Posterior vena cava (tissue), 2 donors: ENCODE results near the gene NXPE3. TPM values are rescaled to one million over a fixed set of nuclear protein-coding genes. Genes with fewer than 3 reads are reported as not detected.

Experiments used
- DNase-seq: peaks from one replicate; pipeline ENCODE4 v3.0.0-alpha.2; 2020; ENCODE audit warnings: low spot score
- intact Hi-C, 2 donors: fragments of 100-400 bp; cut with DNase I; formaldehyde crosslinking; loops; one replicate each; pipeline versions ENCODE4 v1.14.1 to v1.14.2; 2022 to 2023
- total RNA-seq, 2 donors: library from RNA; stranded (reverse); fragmentation: NEBNext Ultra II Directional; extraction: Animal tissue kit (Norgen Biotek cat#: 25700); gene quantifications; one replicate each; pipeline ENCODE4 v1.2.1, GENCODE V29; 2021
- donor health status: DM: yes; HTN: yes; CAD: no.
- donor health status: DM: yes; HTN: yes; CAD: no.

Gene NXPE3
- total RNA-seq, 2 donors from 2014 or later: 21.0 to 21.1 TPM

DNA sequence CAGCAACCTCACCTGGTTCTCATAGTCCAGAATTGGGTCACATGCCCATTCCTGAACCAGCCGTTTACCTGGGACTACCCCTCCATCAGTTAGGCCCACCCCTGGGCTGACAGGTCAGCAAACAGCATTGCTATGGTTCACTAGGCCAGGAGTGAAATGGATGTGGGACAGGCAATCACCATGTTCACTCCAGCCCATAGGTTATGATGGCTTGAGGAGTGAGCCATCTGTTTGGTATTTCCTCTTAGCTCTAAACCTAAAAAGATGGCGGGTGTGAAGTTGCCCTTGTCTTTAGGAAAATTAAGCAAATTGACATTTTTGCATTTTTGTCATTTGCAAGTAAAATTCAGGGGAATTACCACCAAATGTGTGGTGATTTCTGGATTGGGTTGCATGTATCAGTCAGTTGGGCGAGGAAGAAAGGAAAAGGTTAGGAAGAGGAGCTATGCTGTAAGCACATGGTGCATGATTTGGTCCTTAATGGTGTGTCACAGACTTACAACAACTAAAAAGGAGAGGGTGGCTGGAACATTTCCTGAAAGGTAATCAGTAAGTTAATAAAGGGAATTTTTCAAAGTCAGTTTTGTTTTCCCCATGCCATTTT lies 17.2 kb downstream of the NXPE3 start:
- intact Hi-C loops: no loop called here
- no peak for DNase-seq

DNA sequence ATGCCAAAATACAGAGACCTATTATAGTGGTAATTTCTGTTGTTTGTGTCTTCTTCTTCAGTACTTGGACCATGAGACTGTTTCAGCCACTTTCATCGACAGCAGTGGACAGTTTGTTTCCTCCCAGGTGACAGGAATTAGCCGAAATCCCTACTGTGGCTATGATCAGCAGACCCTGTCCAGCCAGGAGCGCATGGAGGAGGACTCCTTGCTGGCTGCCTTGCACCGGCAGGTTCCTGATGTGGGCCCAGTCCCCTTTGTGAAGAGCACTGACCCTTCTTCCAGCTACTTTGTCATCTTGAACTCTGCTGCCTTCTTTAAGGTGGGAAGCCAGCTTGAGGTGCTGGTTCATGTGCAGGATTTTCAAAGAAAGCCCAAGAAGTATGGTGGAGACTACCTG lies 22.2 kb downstream of the NXPE3 start:
- intact Hi-C loops: no loop called here
- no peak for DNase-seq

DNA sequence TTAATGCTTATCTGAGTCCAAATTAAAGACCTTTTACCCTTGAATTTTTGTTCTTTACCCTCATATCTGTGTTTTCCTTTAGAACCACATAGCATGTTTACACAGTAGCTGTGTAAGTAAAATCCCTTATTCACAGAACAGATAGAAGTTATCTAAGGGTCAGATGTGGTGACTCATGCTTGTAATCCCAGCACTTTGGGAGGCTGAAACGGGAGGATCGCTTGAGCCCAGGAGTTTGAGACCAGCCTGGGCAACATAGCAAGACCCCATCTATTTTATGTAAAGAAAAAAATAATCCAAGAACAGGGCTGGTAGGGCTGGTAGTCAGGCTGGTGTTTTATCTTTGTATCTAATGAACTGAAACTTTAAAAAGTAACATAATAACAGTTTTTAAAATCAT lies 23.2 kb downstream of the NXPE3 start:
- intact Hi-C loops: no loop called here
- DNase-seq: no peak

DNA sequence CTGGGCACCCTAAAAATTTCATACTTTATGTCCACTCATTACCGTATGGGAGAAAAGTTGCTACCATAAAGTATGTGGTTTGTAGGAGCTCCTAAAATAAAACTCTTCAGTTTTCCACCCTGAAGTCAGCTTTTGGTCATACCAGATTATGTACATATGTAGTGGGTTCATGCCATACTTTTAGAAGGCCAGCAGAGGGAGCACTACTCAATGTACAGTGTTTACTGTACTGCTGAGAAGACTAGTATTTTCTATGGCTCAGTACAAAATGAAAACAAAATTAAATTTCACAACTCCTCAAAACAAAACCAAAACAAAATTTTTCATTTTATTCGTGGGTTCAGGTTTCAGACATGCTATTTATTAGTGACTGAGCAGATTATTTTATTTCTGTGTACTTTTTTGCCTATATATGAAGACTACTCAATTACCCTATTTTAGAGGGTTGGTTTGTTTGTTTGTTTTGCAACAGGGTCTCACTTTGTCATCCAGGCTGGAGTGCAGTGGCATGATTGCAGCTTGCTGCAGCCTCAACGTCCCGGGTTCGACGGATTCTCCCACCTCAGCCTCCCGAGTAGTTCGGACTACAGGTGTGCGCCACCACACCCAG lies 24.3 kb downstream of the NXPE3 start:
- intact Hi-C loops: no loop called here
- no peak for DNase-seq

DNA sequence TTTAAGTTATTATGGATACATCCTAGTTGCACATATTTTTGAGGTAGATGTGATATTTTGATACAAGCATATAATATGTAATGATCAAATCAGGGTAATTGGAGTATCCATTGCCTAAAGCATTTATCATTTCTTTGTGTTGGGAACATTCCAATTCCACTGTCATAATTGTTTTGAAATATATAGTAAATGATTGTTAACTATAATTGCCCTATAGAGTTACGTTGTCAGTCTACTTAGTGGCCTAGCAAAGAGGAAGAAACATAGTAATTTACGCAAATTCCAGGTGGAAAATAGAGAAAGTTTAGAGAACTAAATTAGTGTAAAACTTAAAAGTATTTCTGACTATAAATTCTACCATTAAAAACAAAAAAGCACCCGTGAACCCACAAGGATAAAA lies 24.9 kb downstream of the NXPE3 start:
- no peak for DNase-seq
- intact Hi-C loops: no loop called here

DNA sequence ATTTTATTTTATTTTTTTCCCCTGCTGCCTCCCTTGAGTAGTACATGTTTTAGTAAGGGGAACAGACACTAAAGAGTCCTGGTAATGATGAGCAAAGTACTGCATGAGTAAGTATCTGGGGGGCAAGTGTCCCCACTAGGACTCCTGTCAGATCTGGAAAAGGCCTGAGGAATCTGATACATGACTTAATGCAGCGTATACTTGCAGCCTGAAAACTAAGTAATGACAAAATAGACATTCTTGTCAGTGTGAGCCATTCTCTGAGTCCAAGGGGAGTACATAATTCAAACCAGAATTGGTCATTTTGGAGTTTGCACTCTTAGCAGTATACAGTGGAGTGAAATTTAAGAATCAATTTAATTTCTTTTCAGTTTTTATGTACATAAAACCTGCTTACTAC lies 27.5 kb downstream of the NXPE3 start:
- no peak for DNase-seq
- intact Hi-C loops: loop anchor here in 1 of 2 donors (5.0 kb wide), 1 partner anchor 726 kb away; no protein-coding TSS in a partner anchor

DNA sequence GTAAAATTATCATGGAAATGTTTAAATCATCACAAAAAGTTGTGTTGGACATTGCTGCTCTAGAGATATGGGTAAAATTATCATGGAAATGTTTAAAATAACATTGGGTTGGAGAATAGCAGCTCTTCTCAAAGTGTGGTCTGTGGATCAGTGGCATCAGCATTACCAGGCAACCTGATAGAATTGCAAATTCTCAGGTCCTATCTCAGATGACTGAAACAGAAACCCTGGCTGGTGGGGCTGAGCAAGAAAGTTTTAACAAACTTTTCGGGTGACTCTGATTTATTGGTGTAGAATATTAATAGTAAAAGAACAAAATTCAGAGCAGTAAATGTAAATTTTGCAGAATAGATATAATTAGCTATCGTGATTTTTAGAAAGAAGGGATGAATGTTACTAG lies 28.9 kb downstream of the NXPE3 start:
- DNase-seq: no peak
- intact Hi-C loops: loop anchor here in 1 of 2 donors (5.0 kb wide), 1 partner anchor 724 kb away; no protein-coding TSS in a partner anchor

DNA sequence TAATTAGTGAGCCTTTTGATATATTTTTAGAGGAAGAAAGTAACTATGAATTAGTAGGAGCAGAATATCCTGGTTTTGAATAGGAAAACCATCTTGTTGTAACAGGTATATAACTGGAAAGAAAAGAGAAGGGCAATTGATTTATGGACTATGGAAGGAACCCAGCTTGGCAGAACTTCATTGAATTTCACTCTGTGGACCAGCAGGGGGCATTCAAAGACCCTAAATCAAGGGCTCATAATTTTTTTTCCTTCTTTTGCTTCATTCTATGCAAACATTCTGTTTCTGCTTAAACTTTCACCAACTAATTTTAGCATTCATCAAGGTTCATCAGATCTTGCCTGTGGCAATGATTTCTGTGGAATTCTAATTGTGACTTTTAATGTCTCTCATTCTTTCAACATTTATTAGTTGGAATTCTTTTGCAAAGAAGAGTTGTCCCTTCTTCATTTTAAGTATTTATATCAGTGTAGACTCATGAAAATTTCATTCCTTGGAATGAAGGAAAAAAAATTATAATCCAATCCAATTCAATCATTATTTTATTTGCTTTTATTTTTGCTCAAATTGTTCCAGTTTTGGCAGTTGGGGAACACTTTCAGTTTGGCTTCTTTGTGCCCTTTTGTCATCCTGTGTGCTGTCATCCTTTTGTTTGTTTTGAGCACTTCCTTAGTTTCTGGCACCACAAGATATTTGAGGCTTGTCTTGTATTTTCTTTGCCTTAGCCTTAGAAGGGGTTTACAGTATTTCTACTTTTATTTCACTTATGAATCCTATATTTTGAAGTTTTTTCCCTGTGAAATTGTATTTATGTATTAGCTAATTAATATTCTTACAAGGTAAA lies 30.4 kb downstream of the NXPE3 start:
- no peak for DNase-seq
- intact Hi-C loops: loop anchor here (5.0 kb wide), 3 partner anchors 413 to 723 kb away; no protein-coding TSS in a partner anchor

DNA sequence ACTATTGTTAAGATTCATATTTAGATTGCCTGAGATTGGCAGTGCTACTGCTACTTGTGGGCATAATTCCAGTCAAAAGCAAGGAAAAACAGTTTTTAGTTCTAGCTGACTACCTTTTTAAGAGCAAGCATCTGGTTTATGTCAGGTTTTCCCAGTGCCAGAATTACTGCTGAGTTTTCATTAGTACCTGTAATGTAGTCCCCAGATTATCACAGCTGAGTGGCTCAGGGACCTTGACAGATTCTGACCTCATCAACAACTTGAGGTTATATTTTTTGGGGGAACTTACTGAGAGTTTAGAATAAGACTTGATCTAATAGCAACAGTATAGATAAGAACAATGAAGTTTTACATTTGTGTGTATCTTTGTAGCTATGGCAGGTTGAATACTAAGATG lies 31.0 kb downstream of the NXPE3 start:
- intact Hi-C loops: loop anchor here (5.0 kb wide), 2 partner anchors 412 to 417 kb away; no protein-coding TSS in a partner anchor
- DNase-seq: no peak

DNA sequence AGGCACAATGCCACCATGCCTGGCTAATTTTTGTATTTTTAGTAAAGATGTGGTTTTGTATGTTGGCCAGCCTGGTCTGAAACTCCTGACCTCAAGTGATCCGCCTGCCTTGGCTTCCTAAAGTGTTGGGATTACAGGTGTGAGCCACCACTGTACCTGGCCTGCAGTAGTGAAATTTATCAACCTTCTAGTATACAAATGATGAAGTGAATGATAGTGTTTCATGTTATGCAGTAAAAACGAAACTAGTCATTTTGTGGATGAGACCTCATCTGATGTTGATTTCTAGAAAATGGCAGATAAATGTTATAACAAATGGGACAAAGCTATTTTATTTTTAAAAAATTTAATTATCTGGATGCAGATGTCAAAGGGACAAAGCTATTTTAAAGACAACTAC lies 32.9 kb downstream of the NXPE3 start:
- DNase-seq: no peak
- intact Hi-C loops: loop anchor here (5.0 kb wide), 2 partner anchors 410 to 415 kb away; no protein-coding TSS in a partner anchor

DNA sequence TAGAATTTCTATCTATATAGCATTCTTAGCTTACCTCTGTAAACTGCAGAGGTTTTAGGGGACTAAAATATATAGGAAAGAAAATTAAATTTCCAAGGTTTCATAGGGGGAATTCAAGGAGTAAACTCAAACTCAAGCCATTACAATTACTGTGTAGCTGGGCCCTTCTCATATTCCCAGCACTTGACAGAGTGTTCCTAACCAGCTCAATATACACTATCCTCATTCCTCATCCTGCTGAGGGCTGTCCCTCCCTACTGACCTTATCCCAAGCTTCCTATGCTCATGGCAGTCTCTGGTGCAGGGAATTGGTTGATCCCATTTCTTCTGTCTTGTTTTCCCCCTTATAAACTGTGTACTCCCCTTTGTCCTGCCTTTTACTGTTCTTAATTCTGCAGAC lies 33.9 kb downstream of the NXPE3 start:
- intact Hi-C loops: loop anchor here (5.0 kb wide), 2 partner anchors 409 to 414 kb away; no protein-coding TSS in a partner anchor
- no peak for DNase-seq

DNA sequence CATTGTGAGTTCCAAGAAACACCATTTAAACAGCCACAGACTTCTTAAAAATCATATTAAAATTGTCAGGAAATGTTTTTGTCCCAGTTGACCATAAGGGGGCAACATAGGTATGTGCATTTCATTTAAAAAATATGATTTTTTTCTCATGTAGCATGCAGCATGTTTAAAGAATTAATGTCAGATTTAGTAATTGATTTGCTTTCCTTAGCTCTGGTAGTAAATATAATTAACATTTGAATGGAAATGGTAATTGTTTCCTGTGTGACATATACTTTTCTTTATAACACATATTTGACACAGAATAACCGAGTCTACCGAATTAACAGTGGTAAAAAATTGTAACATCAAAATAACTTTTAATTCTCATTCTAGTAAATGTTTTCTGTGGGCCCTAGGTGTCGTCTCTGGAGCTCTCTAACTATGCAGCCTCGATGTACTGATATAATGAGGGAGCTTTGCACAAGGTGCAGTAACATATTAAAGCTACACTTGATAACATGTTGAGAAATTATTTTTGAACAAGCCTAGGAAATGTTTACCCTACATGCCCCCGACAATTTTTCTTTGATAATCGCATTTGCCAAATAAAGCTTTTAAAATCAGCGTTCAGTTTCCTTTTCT lies 34.9 kb downstream of the NXPE3 start:
- intact Hi-C loops: loop anchor here (5.0 kb wide), 2 partner anchors 408 to 413 kb away; no protein-coding TSS in a partner anchor
- DNase-seq: no peak

DNA sequence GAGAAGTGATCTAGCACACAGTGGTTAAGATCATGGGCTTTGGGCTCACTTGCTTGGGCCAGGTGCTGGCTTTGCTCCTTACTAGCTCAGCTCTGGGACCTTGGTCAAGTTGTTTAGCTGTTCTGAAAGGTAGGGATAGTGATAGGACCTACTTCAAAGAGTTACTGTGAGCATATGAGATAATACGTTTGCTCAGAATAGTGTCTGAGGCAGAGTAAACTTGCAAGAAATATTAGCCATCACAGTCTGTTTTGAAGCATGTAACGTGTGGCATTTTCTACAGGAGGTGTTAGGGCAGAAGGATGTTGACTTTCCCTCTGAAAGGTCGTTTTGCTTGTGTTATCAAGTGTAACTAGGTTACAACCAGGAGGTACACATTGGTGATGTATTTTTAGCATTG lies 35.8 kb downstream of the NXPE3 start:
- DNase-seq: no peak
- intact Hi-C loops: loop anchor here (5.0 kb wide), 2 partner anchors 407 to 412 kb away; no protein-coding TSS in a partner anchor

DNA sequence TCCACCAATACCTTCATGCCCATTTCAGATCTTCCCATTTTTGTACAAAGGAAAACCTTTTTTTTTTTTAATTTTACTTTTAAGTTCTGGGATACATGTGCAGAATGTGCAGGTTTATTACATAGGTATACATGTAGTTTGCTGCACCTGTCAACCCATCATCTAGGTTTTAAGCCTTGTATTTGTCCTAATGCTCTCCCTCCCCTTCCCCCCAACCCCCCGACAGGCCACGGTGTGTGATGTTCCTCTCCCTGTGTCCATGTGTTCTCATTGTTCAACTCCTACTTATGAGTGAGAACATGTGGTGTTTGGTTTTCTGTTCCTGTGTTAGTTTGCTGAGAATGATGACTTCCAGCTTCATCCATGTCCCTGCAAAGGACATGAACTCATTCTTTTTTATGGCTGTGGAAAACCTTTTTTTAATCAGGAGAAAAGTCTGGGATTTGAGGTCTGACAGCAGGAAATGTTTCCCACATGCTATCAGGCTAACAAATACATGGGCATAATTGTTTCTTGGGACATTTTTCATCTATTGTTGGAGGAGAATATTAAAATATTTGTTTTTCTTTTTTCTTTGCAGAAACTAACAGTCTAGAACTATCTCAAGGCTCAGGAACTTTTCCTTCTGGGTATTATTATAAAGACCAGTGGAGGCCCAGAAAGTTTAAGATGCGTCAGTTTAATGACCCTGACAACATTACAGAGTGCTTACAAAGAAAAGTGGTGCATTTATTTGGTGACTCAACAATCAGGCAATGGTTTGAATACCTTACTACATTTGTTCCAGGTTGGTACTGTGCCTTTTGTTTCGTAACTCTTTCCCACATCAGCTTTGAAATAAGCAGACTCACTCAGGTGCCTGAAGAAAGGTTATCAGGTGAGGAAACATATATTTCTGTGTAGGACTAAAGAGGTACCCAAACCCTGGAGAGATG lies 37.5 kb downstream of the NXPE3 start:
- intact Hi-C loops: no loop called here

DNA sequence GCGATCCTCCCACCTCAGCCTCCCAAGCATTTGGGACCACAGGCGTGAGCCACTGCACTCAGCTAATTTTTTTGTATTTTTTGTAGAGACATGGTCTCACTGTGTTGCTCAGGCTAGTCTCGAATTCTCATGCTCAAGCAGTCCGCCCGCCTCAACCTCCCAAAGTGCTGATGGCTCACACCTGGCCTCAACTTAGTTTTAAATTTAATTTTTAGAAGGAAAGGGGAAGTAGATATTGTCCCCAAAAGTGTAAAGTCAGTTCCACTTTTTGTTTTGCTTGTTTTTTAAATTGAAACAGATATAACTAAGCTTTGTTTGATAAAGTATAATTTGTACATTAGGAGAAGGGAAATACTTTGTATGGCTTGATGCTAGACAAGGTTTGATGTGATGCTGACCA lies 39.0 kb downstream of the NXPE3 start:
- DNase-seq: no peak
- intact Hi-C loops: no loop called here

More for the DNA sequence above, 37.5 kb downstream of the NXPE3 start:
- DNase-seq: no peak

DNA sequence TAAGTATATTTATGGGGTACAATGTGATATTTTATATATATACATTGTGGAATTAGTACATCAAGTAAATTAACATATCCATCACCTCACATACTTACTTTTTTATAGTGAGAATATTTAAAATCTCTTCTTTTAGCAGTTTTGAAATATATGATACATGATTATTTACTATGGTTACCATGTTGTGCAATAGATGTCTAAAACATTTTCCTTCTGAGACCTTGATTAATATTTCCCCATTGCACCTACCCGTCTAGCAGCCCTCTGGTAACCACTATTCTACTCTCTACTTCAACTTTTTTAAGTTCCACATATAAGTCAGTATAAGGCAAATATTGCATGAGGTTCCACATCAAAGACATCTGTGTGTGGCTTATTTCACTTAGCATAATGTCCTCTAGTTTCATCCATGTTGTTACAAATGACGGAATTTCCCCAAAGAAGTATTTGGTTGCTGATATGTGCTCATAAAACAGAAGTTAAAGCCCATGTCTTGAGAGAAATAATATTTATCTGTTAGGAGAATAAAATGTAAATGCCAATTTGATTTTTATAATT lies 40.7 kb downstream of the NXPE3 start:
- intact Hi-C loops: no loop called here
- DNase-seq: no peak

DNA sequence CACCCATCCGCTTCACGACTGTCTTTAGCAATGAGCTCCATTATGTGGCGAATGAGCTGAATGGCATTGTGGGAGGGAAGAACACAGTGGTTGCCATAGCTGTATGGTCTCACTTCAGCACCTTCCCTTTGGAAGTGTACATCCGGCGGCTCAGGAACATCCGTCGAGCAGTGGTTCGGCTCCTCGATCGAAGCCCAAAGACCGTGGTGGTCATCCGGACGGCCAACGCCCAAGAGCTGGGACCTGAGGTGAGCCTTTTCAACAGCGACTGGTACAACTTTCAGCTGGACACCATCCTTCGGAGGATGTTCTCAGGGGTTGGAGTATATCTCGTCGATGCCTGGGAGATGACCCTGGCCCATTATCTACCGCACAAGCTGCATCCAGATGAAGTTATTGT lies 42.5 kb downstream of the NXPE3 start:
- intact Hi-C loops: no loop called here
- DNase-seq: no peak

DNA sequence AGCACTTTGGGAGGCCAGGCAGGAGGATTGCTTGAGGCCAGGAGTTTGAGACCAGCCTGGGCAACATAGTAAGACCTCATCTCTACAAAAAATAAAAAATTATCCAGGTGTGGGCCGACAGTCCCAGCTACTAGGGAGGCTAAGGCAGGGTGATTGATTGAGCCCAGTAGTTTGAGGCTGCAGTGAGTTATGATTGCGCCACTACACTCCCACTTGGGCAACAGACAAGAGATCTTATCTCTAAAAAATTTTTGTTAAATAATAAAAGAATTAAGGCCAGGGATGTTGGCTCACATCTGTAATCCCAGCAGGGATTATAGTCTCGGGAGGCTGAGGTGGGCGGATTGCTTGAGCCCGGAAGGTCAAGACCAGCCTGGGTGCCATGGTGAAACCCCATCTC lies 44.5 kb downstream of the NXPE3 start:
- intact Hi-C loops: no loop called here
- no peak for DNase-seq
